Myocyte (in vitro differentiated cells): ENCODE results near the gene OR4N2. TPM values are rescaled to one million over a fixed set of nuclear protein-coding genes. Genes with fewer than 3 reads are reported as not detected.
"Not testable (repeated sequence)": the region's sequence is repeated elsewhere in the genome, so short reads cannot be mapped to it uniquely, and the experiment has no call there.

ENCODE experiments used
- DNase-seq: peaks from one replicate; pipeline ENCODE4 v3.0.0-alpha.2; 2012; ENCODE audit warnings: low read depth
- polyA plus RNA-seq: library from polyadenylated mRNA; unstranded; fragments of >200 nt; gene quantifications from one replicate; pipeline ENCODE4 v1.2.1, GENCODE V29; 2012; ENCODE audit warnings: missing spikeins
- total RNA-seq: library from RNA; depleted of rRNA; stranded (reverse); fragments of >200 nt; gene quantifications from 2 replicates; pipeline ENCODE4 v1.2.3, GENCODE V29; 2014

OR4N2 gene
- not detected in 2 replicates for total RNA-seq
- not detected for polyA plus RNA-seq

GRCh38 chr14:19803470-19803869, at the start of gene OR4N2:
OR4N2 (plus strand) TSS chr14:19803770; CDS start chr14:19827449, 23,679 bp downstream.
- not testable (repeated sequence) for DNase-seq

GRCh38 chr14:19754172-19754571, 49.4 kb upstream of the OR4N2 start:
- peak; percentile 26 for DNase-seq

DNA sequence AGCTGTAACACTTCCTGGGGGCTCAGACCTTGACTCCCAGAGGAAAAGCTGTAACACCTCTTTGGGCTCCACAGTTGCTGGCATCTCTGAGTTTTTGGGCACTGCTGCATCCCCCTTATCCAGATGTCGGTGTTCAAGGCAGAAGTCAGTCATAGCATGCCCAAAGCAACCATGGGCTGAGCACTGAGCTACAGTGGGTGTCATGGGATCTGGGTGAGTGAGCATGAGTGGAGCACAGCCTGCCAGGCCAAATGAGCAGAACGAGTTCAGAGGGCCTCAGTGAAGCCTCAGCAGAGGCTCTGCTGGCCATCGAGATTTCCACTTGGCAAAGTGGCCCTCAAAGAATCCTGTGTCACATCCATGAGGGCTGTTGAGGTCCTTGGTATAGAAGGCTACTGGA, 32.1 kb upstream of the OR4N2 start:
- DNase-seq = not testable (repeated sequence)

GRCh38 chr14:19771895-19772430, 31.6 kb upstream of the OR4N2 start:
- no peak for DNase-seq

GRCh38 chr14:19772454-19772853, 31.1 kb upstream of the OR4N2 start:
- not testable (repeated sequence) for DNase-seq

GRCh38 chr14:19773204-19773603, 30.4 kb upstream of the OR4N2 start, which contains the start of gene OR4M1:
OR4M1 (plus strand) TSS chr14:19773504; CDS start chr14:19780323, 6,819 bp downstream.
- DNase-seq = not testable (repeated sequence)

DNA sequence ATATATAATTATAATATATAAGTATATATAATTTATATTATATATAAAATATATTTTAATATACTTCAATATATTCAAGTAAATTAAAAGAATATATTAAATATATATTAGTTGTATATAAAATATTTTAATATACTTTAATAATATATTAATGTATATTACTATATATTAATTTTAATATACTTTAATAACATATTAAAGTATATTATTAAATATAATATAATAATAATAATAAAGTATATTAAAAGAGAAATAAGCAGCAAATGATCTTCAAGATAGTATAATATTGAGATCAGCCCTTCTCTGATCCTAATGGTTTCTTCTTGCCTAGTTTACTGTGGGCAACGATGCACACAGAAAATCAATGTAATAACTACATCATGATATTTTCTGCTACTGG, 28.0 kb upstream of the OR4N2 start:
- no peak for DNase-seq

GRCh38 chr14:19785848-19786247, 17.7 kb upstream of the OR4N2 start:
- DNase-seq = not testable (repeated sequence)

- DNase-seq = not testable (repeated sequence)
These were observed 16.3 kb upstream of the OR4N2 start for GRCh38 chr14:19787318-19787717.

DNA sequence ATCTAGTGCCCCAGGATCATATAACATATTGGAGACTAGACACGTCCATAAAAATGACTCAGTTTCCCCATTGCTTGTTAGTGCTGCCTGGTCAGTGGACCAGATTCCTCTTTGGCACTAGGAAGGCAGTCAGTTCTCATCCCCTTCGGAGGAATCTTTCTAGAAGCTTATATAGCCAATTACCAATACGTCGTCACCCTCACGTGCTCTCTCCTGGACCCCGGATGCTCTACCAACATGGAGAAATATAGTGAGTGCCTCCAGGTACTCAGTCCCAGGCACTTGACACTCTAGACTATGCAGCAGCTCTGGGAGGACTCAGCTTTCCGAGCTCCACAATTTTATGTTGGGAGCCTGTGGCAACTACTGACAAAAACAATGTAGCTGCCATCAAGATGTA, 15.4 kb upstream of the OR4N2 start:
- not testable (repeated sequence) for DNase-seq

DNA sequence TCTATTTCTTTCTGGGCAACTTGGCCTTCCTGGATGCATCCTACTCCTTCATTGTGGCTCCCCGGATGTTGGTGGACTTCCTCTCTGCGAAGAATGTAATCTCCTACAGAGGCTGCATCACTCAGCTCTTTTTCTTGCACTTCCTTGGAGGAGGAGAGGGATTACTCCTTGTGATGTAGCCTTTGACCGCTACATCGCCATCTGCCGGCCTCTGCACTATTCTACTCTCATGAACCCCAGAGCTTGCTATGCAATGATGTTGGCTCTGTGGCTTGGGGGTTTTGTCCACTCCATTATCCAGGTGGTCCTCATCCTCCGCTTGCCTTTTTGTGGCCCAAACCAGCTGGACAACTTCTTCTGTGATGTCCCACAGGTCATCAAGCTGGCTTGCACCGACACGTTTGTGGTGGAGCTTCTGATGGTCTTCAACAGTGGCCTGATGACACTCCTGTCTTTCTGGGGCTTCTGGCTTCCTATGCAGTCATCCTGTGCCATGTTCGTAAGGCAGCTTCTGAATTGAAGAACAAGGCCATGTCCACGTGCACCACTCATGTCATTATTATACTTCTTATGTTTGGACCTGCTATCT, 7.0 kb upstream of the OR4N2 start:
- DNase-seq = not testable (repeated sequence)

DNA sequence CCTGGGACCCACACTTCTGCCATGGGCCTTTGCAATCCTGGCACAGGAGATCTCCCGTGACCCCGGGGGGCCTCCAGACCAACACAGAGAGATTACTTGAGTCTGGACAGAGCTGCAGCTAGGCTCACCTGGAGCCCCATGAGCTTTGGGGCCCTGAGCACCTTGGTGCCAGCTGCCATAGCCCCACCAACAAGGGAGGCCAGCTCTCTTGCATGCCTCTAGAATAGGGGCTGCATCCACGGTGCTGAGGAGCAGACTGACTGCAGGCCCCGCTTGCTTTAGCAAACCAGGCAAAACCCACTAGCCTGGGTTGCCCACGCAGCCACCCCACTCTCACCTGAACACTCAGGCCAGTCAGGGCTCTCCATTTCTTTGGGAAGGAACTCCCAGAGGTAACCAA, 3.7 kb upstream of the OR4N2 start:
- no peak for DNase-seq

DNA sequence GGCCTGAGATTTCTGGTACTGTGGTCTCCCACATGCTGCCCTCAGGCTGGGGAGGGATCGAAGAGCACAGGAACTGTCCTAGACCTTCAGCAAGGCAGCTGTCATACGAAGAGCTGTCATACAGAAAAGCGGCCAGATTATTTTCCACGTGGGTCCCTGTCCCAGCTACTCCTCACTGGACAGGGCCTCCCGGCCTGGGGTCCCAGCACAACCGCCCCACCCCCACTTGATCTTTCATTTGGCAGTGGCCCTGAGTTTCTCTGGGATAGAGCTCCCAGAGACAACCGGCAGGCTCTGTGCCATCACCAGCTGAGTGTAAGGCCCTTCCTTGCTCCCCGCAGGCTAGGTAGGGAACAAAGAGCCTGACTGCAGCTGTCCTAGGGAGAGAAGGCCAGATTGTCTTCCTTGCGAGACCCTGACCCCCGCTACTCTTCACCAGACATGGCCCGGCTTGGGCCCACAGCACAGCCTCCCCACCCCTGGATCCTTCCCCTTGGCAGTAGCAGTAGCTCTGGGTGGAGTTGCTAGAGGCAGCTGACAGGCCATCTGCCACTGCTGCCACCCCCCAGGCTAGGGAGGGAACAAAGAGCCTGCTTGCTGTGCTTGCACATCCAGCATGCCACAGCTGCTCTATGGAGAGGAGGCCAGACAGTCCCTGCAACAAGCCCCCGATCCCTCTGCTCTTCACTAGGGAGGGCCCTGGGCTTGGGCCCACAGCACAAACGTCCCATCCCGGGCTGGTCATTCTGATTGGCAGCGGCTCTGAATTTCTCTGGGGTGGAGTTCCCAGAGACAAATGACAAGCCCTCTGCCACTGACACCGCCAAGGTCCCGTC, 3.1 kb upstream of the OR4N2 start:
- DNase-seq = peak; percentile 26

DNA sequence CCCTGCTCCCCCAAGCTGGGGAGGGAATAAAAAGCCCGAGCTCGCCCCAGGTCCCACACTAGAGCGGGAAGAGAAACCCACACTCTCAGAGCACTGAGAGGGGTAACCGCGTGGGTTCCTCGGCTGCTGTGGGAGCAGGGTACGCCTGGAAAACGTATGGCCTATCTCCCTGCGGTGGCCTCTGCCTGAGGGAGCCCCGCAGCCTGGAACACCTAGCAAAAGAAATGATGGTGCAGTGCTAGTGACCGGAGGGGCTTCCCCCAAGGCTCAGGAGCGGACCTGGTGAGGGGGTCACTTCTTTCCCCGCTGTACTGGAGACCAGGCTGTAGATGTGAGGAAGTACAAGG, 2.5 kb upstream of the OR4N2 start:
- no peak for DNase-seq

- DNase-seq = peak; percentile 7
These were observed 9.8 kb downstream of the OR4N2 start for GRCh38 chr14:19813171-19813920.

- DNase-seq = not testable (repeated sequence)
These were observed 16.3 kb downstream of the OR4N2 start for GRCh38 chr14:19819879-19820278.

- DNase-seq = not testable (repeated sequence)
These were observed 17.4 kb downstream of the OR4N2 start for GRCh38 chr14:19821016-19821415.

GRCh38 chr14:19823178-19823577, 19.6 kb downstream of the OR4N2 start:
- no peak for DNase-seq

- DNase-seq = peak; percentile 84
These were observed 20.2 kb downstream of the OR4N2 start for GRCh38 chr14:19823765-19824164.

DNA sequence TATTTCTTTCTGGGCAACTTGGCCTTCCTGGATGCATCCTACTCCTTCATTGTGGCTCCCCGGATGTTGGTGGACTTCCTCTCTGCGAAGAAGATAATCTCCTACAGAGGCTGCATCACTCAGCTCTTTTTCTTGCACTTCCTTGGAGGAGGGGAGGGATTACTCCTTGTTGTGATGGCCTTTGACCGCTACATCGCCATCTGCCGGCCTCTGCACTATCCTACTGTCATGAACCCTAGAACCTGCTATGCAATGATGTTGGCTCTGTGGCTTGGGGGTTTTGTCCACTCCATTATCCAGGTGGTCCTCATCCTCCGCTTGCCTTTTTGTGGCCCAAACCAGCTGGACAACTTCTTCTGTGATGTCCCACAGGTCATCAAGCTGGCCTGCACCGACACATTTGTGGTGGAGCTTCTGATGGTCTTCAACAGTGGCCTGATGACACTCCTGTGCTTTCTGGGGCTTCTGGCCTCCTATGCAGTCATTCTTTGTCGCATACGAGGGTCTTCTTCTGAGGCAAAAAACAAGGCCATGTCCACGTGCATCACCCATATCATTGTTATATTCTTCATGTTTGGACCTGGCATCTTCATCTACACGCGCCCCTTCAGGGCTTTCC, 24.2 kb downstream of the OR4N2 start:
- not testable (repeated sequence) for DNase-seq

- no peak for DNase-seq
These were observed 24.7 kb downstream of the OR4N2 start for GRCh38 chr14:19828314-19828713.
